NCI-H2029 treated with DMSO at 0.1 percent for 48 hours (cell line): Measurements from ENCODE around the gene MMP11.

ENCODE experiments used
- DNase-seq: peaks from one replicate; lab custom pipeline; 2025; lab: John Stamatoyannopoulos, UW

Gene MMP11

DNA sequence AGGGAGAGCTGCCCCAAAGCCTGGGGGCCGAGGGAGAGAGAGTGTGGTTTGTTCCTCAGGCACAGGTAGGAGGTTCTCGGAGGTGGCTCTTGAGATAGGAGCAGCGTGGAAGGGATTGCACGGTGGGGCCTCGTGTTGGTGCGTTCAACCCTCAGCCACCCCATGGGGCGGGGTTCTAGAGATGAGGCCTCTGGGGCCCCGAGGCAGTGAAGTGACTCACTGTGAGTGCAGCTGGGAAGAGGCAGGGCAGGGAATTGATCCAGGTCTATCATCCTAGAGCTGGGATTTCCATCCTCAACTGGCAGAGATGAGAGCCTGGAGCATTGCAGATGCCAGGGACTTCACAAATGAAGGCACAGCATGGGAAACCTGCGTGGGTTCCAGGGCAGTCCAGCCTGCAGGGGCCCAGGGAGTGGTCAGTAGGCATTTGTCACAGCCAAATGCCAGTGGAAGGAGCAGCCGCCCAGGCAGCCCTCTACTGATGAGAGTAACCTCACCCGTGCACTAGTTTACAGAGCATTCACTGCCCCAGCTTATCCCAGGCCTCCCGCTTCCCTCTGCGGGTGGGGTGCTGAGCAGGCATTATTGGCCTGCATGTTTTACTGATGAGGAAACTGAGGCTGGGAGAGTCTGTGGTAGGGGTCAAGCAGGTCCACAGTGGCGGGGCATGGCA, 9.0 kb downstream of the MMP11 start:
- no peak for DNase-seq

DNA sequence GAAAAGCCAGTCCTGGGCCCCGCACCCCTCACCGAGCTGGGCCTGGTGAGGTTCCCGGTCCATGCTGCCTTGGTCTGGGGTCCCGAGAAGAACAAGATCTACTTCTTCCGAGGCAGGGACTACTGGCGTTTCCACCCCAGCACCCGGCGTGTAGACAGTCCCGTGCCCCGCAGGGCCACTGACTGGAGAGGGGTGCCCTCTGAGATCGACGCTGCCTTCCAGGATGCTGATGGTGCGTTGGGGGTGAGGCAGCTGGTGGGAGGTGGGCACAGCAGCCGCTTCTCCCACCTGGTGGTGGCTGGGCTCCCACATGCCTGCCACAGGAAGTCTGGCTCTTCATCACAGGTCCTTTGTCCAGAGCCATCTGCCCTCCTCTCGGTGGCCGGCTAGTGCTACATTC, 9.6 kb downstream of the MMP11 start:
- no peak for DNase-seq

DNA sequence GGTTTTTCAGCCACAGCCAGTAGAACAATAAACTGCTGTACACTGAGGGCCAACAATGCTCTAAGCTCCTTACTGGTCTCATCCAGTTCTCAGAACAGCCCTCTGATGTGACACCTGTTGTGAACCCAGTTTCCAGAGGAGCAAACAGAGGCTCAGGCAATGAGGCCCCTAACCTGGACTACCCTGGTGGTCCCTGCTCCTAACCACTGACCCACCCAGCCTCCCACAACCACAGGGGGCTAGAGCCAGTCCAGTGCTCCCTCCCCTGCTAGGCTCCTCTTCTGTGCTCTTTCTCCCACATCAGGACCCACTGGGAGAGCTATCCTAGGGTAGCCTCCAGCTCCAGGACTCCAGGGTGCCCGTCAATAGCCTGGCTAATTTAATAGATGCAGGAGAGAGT, 10.1 kb downstream of the MMP11 start:
- DNase-seq = no peak

- DNase-seq = no peak
Measured at GRCh38 chr22:23783265-23784150, 10.9 kb downstream of the MMP11 start.

GRCh38 chr22:23784215-23784732, 11.6 kb downstream of the MMP11 start:
- DNase-seq = no peak

DNA sequence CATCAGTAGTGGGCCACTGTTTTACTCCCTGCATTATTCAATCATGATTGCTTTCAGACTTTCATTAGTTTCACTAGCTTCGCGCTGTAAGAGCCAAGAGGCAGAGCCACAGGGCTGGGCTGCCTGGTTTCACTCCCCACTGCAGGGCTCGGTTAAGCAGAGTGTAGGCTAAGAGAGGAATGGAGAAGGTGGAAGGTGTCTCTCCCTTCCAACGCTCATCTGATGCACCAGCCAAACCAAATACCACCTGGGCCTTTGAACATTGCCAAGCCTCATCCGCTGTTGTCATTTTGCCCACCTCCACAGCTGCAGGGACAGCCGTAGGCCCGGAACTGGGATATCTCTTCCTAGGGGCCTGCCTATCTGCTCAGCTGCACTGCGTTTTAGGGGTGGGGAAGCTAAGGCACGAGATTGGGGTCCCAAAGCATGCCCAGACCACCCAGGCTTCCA, 13.6 kb downstream of the MMP11 start:
- DNase-seq = no peak

DNA sequence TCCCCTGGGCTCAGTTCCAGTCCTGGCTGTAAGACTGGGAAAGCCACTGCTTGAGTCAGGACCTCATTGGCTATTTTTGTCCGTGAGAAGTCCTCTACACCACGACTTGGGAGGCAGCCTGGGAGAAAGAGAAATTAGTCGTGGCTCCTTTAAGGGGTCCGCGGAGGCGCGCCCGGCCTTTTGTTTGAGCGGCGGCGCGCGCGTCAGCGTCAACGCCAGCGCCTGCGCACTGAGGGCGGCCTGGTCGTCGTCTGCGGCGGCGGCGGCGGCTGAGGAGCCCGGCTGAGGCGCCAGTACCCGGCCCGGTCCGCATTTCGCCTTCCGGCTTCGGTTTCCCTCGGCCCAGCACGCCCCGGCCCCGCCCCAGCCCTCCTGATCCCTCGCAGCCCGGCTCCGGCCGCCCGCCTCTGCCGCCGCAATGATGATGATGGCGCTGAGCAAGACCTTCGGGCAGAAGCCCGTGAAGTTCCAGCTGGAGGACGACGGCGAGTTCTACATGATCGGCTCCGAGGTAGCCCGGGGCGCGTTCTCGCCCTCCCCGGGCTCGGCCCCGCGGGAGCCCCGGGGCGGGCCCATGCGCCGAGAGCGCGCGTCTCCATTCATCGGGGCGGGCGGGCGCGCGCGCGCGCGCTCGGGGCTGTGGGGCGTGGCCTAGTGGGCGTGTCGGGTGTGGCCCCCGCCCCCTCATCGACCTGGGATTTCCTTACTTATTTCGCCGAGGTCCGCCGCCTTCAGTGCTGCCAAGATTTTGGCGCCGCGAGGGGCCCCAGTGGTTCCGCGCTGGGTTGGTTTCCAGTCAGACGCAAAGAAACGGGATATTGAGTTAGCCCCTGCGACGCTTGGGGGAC, 14.3 kb downstream of the MMP11 start, which contains the start of gene SMARCB1:
Gene SMARCB1, plus strand, starts transcription at position 215 of the 848 bp plus-strand sequence. Its CDS starts 204 bp downstream, at position 419.
- peak; percentile 57 for DNase-seq

DNA sequence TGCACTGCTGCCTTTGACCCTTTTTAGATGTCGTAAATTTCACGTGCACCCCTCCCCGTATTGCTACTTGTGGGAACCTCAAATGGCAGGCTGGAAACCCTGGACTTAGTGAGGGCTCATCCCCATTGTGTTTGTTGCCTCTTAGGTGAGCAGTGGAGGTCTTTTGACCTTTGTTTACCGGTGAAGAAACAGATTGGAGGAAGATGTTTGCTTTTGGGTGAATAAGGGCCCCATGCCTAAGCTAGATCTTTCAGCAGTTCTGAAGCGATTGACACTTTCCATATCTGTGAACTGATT, 14.9 kb downstream of the MMP11 start:
- DNase-seq = no peak

DNA sequence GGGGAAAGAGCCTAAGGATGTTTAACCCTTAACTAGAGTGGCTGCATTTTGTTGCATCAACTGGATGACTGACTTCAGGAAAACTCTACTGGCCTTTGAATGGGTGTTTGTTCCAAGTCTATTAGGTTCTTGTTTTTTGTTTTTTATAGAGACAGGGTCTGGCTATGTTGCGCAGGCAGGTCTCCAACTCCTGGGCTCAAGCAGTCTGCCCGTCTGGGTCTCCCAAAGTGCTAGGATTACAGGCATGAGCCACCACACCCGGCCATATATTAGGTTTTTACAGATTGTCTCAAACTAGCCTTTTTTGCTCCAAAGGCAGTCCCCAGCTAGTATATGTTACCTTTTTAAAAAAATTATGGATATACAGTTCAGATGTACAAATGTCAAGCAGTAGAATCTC, 15.3 kb downstream of the MMP11 start:
- no peak for DNase-seq

DNA sequence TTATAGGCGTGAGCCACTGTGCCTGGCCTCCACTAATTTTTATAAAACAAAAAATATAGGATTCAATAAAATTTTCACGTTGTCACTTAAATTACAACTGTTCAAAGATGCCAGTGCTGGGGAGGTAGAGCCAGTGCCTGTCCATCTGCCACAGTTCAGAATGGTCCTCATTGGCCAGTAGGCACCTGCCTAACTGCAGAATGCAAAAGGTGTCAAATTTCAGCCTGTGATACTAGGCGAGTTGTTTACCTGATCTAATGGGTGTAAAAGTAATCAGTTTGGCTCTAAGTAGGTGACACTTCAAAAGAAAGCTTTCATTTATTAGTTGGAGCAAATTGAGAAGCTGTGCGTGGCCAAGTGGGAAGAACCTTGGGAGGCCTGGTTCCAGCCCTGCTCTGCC, 16.5 kb downstream of the MMP11 start:
- no peak for DNase-seq

- DNase-seq = no peak
Measured at GRCh38 chr22:23789638-23790037, 17.0 kb downstream of the MMP11 start.

DNA sequence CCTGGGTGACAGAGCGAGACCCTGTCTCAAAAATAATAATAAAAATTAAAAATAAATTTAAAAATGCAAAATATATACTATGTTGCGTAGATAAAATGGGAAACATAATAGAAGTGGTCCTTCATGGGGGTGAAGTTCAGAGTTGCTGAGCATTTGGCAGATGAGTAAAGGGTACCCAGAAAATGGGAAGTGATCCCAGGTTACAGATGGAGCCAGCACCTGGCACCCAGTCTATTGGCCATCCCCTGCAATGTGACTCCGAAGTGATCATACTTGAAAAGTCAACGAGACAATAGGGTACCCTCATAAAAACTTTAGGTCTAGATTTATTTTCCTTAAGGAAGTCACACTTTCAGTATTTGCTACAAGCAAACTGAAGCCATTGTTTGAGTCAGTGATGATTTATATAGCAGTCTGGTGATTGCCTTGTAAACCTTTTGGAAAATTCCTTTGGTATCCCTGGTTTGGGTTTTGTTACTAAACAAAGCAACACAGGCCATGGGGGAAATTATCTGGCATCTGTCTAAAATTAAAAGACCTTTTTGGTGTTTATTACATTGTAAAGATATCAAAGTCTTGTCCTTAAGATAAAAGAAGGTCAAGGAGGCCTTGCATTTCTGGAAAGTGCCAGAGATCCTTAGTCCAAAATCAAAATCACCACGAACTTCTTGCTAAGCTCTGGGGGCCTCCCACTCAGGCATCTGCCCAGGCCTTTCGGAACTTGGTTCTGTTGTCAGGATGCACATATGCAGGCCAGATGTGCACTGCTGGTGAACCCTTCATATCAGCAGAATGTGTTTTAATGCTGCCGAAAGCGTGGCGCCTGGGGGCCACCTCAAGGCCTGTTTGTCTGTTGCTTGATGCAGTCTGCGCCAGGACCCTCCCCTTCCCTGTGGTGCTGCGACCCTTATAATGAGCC, 18.4 kb downstream of the MMP11 start:
- DNase-seq = no peak

- DNase-seq = no peak
Measured at GRCh38 chr22:23791738-23792645, 19.3 kb downstream of the MMP11 start.

DNA sequence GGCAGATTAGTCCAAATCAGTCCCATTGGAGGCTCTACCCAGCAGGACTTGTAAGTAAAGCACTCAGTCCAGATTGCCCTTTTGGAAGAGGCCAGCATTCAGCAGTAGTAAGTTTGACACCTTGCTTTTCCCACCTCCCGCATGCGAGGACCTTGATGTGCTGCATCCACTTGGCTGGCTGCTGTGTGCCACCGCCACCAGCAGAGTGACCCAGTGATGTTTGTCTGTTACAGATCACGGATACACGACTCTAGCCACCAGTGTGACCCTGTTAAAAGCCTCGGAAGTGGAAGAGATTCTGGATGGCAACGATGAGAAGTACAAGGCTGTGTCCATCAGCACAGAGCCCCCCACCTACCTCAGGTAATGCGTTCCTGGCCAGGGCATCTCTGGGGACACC, 20.7 kb downstream of the MMP11 start:
- DNase-seq = no peak

DNA sequence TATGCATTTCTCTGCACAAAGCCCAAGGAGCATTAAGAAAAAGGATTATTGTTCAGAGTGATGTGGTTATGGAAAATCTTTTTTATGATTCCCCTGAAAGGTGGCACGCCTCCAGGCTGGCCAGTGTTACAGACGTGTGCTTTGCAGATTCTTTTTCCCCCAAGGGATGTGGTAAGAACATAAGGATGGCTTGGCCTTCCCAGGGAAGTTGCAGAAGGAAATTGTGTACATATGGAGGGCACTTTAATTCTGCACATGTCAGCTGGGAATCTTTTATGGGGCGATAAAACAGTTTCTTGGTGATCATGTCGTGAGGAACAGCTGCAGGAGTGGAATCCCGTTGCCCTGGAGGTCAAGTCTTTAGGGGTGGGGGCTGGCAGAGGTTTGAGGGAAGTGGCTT, 23.8 kb downstream of the MMP11 start:
- no peak for DNase-seq

GRCh38 chr22:23800297-23801237, 27.9 kb downstream of the MMP11 start:
- no peak for DNase-seq

DNA sequence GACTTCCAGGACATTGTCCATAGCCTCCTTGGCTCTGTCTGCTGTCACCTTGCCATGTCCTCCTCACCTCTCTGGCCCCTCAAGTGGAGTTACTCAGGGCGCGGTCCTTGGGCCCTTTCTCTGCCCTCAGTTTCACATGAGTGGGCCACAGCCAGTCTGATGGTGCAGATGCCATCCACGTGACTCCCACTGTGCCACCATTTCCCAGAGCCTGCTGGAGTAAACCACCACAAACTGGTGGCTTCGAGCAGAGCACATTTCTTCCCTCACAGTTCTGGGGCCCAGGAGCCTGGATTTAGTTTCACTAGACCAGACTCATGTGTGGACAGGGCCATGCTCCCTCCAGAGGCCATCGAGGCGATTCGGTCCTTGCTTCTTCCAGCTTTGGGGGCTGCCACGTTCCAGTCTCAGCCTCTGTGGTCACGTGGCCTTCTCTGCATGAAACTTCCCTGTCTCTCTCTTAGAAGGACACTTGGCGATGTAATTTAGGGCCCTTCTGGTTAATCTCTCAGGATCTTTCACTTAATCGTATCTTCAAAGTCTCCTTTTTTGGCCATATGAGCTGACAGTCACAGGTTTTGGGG, 28.7 kb downstream of the MMP11 start:
- no peak for DNase-seq

- DNase-seq = no peak
Measured at GRCh38 chr22:23801886-23802377, 29.3 kb downstream of the MMP11 start.
